Smooth muscle cell (in vitro differentiated cells): Measurements from ENCODE around the gene SPATA31D4. TPM values are rescaled to one million over a fixed set of nuclear protein-coding genes. Genes with fewer than 3 reads are reported as not detected.

ENCODE experiments used
- DNase-seq: peaks from one replicate; lab custom pipeline; 2025; ENCODE audit not compliant: unreplicated experiment; lab: John Stamatoyannopoulos, UW
- H2AFZ ChIP-seq: fragments of 200-600 bp; sonication (generic); 2 replicates; pipeline ENCODE4 v1.6.0; 2016; ENCODE audit warnings: antibody characterized with exemption, low read depth, mild to moderate bottlenecking
- H3F3A ChIP-seq: fragments of 200-600 bp; sonication (generic); 2 replicates; pipeline ENCODE4 v1.6.0; 2017; ENCODE audit warnings: antibody characterized with exemption, low read depth
- H3K27ac ChIP-seq: fragments of 200-600 bp; sonication (generic); 2 replicates; pipeline ENCODE4 v1.5.1; 2016; ENCODE audit warnings: low read depth, mild to moderate bottlenecking
- H3K27me3 ChIP-seq: fragments of 200-600 bp; sonication (generic); 2 replicates; pipeline ENCODE4 v1.6.1; 2016; ENCODE audit warnings: low read depth, mild to moderate bottlenecking
- H3K36me3 ChIP-seq: fragments of 200-600 bp; sonication (generic); 2 replicates; pipeline ENCODE4 v1.5.1; 2016; ENCODE audit warnings: low read depth
- H3K4me1 ChIP-seq: fragments of 200-600 bp; sonication (generic); 2 replicates; pipeline ENCODE4 v1.5.1; 2016; ENCODE audit warnings: low read depth
- H3K4me2 ChIP-seq: fragments of 200-600 bp; sonication (generic); 2 replicates; pipeline ENCODE4 v1.6.0; 2016; ENCODE audit warnings: mild to moderate bottlenecking
- H3K4me3 ChIP-seq: fragments of 200-600 bp; sonication (generic); 2 replicates; pipeline ENCODE4 v1.5.1; 2016; ENCODE audit warnings: mild to moderate bottlenecking
- H3K79me2 ChIP-seq: fragments of 200-600 bp; sonication (generic); 2 replicates; pipeline ENCODE4 v1.6.0; 2016; ENCODE audit warnings: low read depth, mild to moderate bottlenecking
- H3K9ac ChIP-seq: fragments of 200-600 bp; sonication (generic); 2 replicates; pipeline ENCODE4 v1.6.0; 2016; ENCODE audit warnings: low read depth
- H3K9me3 ChIP-seq: fragments of 200-600 bp; sonication (generic); replicated peaks from 2 replicates; pipeline ENCODE4 v1.5.1; 2016; ENCODE audit warnings: low read depth
- H4K20me1 ChIP-seq: fragments of 200-600 bp; sonication (generic); 2 replicates; pipeline ENCODE4 v1.6.0; 2016; ENCODE audit warnings: low read depth
- WGBS: methylation state at CpG from one replicate; pipeline ENCODE4 v1.1.7; 2016; ENCODE audit warnings: low lambda C conversion rate; 5-methylcytosine and 5-hydroxymethylcytosine counted together
- polyA plus RNA-seq: library from polyadenylated mRNA; unstranded; fragments of >200 nt; fragmentation: Nextera tagmentation; extraction: Ambion mirVana; gene quantifications from 2 replicates; pipeline ENCODE4 v1.2.1, GENCODE V29; 2016
- total RNA-seq: library from RNA; depleted of rRNA; stranded (reverse); fragments of >200 nt; gene quantifications from 2 replicates; pipeline ENCODE4 v1.2.3, GENCODE V29; 2014
- TF ChIP-seq, protein P1 (sequence below): fragments of 200-600 bp; sonication (generic); IDR thresholded peaks from 2 replicates; pipeline ENCODE4 v1.5.1; 2017; ENCODE audit warnings: borderline replicate concordance, mild to moderate bottlenecking, antibody characterized with exemption; ENCODE audit not compliant: insufficient read depth, poor library complexity, severe bottlenecking

SPATA31D4 gene
- total and polyA plus RNA-seq, 2 experiments from 2014 or later, result not detected

- Histone ChIP-seq H3K9ac (no peak overlapping the region), H2AFZ (no peak overlapping the region), H3K79me2 (no peaks in the 10 kb centered on the region), H3K4me2 (no peak overlapping the region), H3K9me3 (no peaks in the 10 kb centered on the region), H3K27me3 (no peaks in the 10 kb centered on the region), H4K20me1 (no peaks in the 10 kb centered on the region), H3K36me3 (no peaks in the 10 kb centered on the region), H3K27ac (no peak overlapping the region), H3F3A (no peaks in the 10 kb centered on the region), H3K4me3 (no peak overlapping the region), H3K4me1 (no peaks in the 10 kb centered on the region)
- DNase-seq, result no peak
- WGBS, result 85% methylated on average over 1 of the region's 1 CpG
- TF ChIP-seq, protein P1, sequence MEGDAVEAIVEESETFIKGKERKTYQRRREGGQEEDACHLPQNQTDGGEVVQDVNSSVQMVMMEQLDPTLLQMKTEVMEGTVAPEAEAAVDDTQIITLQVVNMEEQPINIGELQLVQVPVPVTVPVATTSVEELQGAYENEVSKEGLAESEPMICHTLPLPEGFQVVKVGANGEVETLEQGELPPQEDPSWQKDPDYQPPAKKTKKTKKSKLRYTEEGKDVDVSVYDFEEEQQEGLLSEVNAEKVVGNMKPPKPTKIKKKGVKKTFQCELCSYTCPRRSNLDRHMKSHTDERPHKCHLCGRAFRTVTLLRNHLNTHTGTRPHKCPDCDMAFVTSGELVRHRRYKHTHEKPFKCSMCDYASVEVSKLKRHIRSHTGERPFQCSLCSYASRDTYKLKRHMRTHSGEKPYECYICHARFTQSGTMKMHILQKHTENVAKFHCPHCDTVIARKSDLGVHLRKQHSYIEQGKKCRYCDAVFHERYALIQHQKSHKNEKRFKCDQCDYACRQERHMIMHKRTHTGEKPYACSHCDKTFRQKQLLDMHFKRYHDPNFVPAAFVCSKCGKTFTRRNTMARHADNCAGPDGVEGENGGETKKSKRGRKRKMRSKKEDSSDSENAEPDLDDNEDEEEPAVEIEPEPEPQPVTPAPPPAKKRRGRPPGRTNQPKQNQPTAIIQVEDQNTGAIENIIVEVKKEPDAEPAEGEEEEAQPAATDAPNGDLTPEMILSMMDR, result no peak
Measured at GRCh38 chr9:81894891-81895290, 33.3 kb upstream of the SPATA31D4 start.

DNA sequence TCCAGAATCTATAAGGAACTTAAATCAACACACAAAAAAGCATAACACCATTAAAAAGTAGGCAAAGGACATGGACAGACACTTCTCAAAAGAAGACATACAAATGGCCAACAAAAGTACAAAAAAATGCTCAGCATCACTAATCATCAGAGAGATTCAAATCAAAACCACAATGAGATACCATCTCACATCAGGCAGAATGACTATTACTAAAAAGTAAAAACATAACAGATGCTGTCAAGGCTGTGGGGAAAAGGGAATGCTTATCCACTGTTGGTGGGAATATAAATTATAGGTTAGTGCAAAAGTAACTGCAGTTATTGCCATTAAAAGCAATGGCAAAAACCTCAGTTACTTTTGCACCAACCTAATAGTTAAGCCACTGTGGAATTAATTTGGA lies 32.2 kb upstream of the SPATA31D4 start:
- H3K9me3 ChIP-seq, result no peaks in the 10 kb centered on the region
- H3F3A ChIP-seq, result no peaks in the 10 kb centered on the region
- no peak for DNase-seq
- no peaks in the 10 kb centered on the region for H3K79me2 ChIP-seq
- H3K36me3 ChIP-seq, result no peaks in the 10 kb centered on the region
- H3K27ac ChIP-seq, result no peak overlapping the region
- H3K4me2 ChIP-seq, result no peak overlapping the region
- H3K4me1 ChIP-seq, result no peaks in the 10 kb centered on the region
- TF ChIP-seq, protein P1, result no peak
- H2AFZ ChIP-seq, result no peak overlapping the region
- no peaks in the 10 kb centered on the region for H4K20me1 ChIP-seq
- no peaks in the 10 kb centered on the region for H3K27me3 ChIP-seq
- H3K9ac ChIP-seq, result no peak overlapping the region
- no peak overlapping the region for H3K4me3 ChIP-seq

GRCh38 chr9:81898851-81899250 lies 29.4 kb upstream of the SPATA31D4 start:
- no peaks in the 10 kb centered on the region for H3K79me2 ChIP-seq
- no peaks in the 10 kb centered on the region for H4K20me1 ChIP-seq
- H3K9me3 ChIP-seq, result no peaks in the 10 kb centered on the region
- no peaks in the 10 kb centered on the region for H3K27me3 ChIP-seq
- DNase-seq, result no peak
- TF ChIP-seq, protein P1, result no peak
- H3K36me3 ChIP-seq, result no peaks in the 10 kb centered on the region
- no peak overlapping the region for H2AFZ ChIP-seq
- H3K27ac ChIP-seq, result no peak overlapping the region
- WGBS, result 54% methylated on average over 1 of the region's 1 CpG
- no peak overlapping the region for H3K9ac ChIP-seq
- no peak overlapping the region for H3K4me3 ChIP-seq
- no peak overlapping the region for H3K4me2 ChIP-seq
- no peaks in the 10 kb centered on the region for H3F3A ChIP-seq
- no peaks in the 10 kb centered on the region for H3K4me1 ChIP-seq

GRCh38 chr9:81902196-81902595 lies 26.0 kb upstream of the SPATA31D4 start:
- Histone ChIP-seq H3K4me3 (no peak overlapping the region), H3K9ac (no peak overlapping the region), H3K4me2 (peak overlapping the region; percentile 39), H3K9me3 (no peaks in the 10 kb centered on the region), H3K36me3 (no peaks in the 10 kb centered on the region), H3K27ac (peak overlapping the region; percentile 11), H2AFZ (no peak overlapping the region), H3K79me2 (no peaks in the 10 kb centered on the region), H3F3A (no peaks in the 10 kb centered on the region), H3K4me1 (no peaks in the 10 kb centered on the region), H4K20me1 (no peaks in the 10 kb centered on the region), H3K27me3 (no peaks in the 10 kb centered on the region)
- TF ChIP-seq, protein P1, result no peak
- WGBS, result 94% methylated on average over 2 of the region's 2 CpGs
- DNase-seq, result no peak
